OCI-LY1 (cell line): ENCODE data around the gene RSBN1L.
A peak's percentile ranks its signal among the peaks of the same experiment; 100 is the strongest.
"Not testable (repeated sequence)": the region's sequence is repeated elsewhere in the genome, so short reads cannot be mapped to it uniquely, and the experiment has no call there.

Source experiments
- H2AFZ ChIP-seq: fragments of 200-600 bp; sonication (generic), shearing (Covaris generic); 2 replicates; pipeline ENCODE4 v1.6.0; 2014; ENCODE audit warnings: antibody characterized with exemption, mild to moderate bottlenecking, low read length
- H3F3A ChIP-seq: fragments of 200-600 bp; sonication (generic), shearing (Covaris generic); 2 replicates; pipeline ENCODE4 v1.6.0; 2014; ENCODE audit warnings: mild to moderate bottlenecking, antibody characterized with exemption, low read length, moderate library complexity; ENCODE audit not compliant: insufficient read depth
- H3K27ac ChIP-seq: fragments of 200-600 bp; sonication (generic); 2 replicates; pipeline ENCODE4 v1.5.1; 2014; ENCODE audit warnings: low read length, mixed run types, mild to moderate bottlenecking, low read depth; ENCODE audit not compliant: poor library complexity, severe bottlenecking
- H3K27me3 ChIP-seq: fragments of 200-600 bp; sonication (generic); 2 replicates; pipeline ENCODE4 v1.6.0; 2014; ENCODE audit warnings: antibody characterized with exemption, mild to moderate bottlenecking, low read length, moderate library complexity; ENCODE audit not compliant: insufficient read depth
- H3K36me3 ChIP-seq: fragments of 200-600 bp; sonication (generic); 2 replicates; pipeline ENCODE4 v1.6.1; 2014; ENCODE audit warnings: mild to moderate bottlenecking, antibody characterized with exemption, low read length, moderate library complexity, mixed read lengths; ENCODE audit not compliant: insufficient read depth
- H3K4me1 ChIP-seq: fragments of 200-600 bp; sonication (generic); 2 replicates; pipeline ENCODE4 v1.5.1; 2014; ENCODE audit warnings: mild to moderate bottlenecking, low read length, moderate library complexity; ENCODE audit not compliant: insufficient read depth, severe bottlenecking
- H3K4me2 ChIP-seq: fragments of 200-600 bp; sonication (generic), shearing (Covaris generic); 2 replicates; pipeline ENCODE4 v1.6.1; 2014; ENCODE audit warnings: low read length
- H3K4me3 ChIP-seq: fragments of 200-600 bp; sonication (generic); 2 replicates; pipeline ENCODE4 v1.5.1; 2014; ENCODE audit warnings: low read length, low read depth, mild to moderate bottlenecking, mixed read lengths; ENCODE audit not compliant: poor library complexity, severe bottlenecking
- H3K79me2 ChIP-seq: fragments of 200-600 bp; shearing (Covaris generic); 2 replicates; pipeline ENCODE4 v1.6.1; 2016; ENCODE audit warnings: mixed run types, low read length, mixed read lengths; ENCODE audit not compliant: insufficient read depth
- H3K9ac ChIP-seq: fragments of 200-600 bp; sonication (generic), shearing (Covaris generic); 2 replicates; pipeline ENCODE4 v1.6.1; 2014; ENCODE audit warnings: mild to moderate bottlenecking, low read length, mixed read lengths
- H3K9me2 ChIP-seq: fragments of 200-600 bp; sonication (generic), shearing (Covaris generic); 2 replicates; pipeline ENCODE4 v1.6.1; 2014; ENCODE audit warnings: low read depth, mild to moderate bottlenecking, low read length, mixed read lengths
- H3K9me3 ChIP-seq: fragments of 200-600 bp; shearing (Covaris generic); 2 replicates; pipeline ENCODE4 v1.6.1; 2014; ENCODE audit warnings: low read length, mixed read lengths
- H4K20me1 ChIP-seq: fragments of 200-600 bp; sonication (generic), shearing (Covaris generic); 2 replicates; pipeline ENCODE4 v1.6.0; 2016; ENCODE audit warnings: mild to moderate bottlenecking, low read length; ENCODE audit not compliant: insufficient read depth
- EZH2 ChIP-seq: fragments of 200-600 bp; sonication (generic), shearing (Covaris generic); IDR thresholded peaks from 2 replicates; pipeline ENCODE4 v1.8.0; 2017; ENCODE audit warnings: borderline replicate concordance, mixed run types, mild to moderate bottlenecking, antibody characterized with exemption, low read length, moderate library complexity, mixed read lengths
- TF ChIP-seq, protein P1 (sequence below): fragments of 200-600 bp; sonication (generic), shearing (Covaris generic); IDR thresholded peaks from 2 replicates; pipeline ENCODE4 v1.5.1; 2017; ENCODE audit warnings: mild to moderate bottlenecking, antibody characterized with exemption, low read length, moderate library complexity, mixed read lengths

The RSBN1L gene

DNA sequence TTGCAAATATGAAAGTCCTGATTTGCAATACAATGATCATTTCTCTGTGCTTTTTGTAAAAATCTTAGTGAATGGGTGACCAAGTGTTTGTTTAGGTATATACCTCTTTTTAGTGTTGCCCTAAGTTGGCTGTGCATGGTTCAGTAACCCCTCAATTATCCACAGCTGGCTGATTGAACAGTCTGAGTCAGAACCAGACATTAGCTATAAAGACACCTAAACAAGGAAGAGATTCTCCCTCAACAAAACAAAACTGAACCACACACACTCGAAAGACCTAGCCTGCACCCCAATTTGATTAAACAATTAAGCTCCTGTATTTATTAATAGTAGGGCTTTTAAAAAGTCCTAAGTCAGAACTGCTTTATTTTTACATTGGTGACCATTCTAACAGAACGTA lies 2.8 kb downstream of the RSBN1L start:
- H3K27me3 ChIP-seq, result no peaks in the 10 kb centered on the region
- no peaks in the 10 kb centered on the region for H3K9me2 ChIP-seq
- H3K9me3 ChIP-seq, result no peaks in the 10 kb centered on the region
- H3F3A ChIP-seq, result no peaks in the 10 kb centered on the region
- peak overlapping the region; percentile 80 for H3K4me3 ChIP-seq
- H3K9ac ChIP-seq, result peak overlapping the region; percentile 82
- H3K27ac ChIP-seq, result peak overlapping the region; percentile 11
- H3K36me3 ChIP-seq, result peaks cover 26% of the 10 kb centered on the region
- H3K79me2 ChIP-seq, result peaks cover 90% of the 10 kb centered on the region
- TF ChIP-seq, protein P1, sequence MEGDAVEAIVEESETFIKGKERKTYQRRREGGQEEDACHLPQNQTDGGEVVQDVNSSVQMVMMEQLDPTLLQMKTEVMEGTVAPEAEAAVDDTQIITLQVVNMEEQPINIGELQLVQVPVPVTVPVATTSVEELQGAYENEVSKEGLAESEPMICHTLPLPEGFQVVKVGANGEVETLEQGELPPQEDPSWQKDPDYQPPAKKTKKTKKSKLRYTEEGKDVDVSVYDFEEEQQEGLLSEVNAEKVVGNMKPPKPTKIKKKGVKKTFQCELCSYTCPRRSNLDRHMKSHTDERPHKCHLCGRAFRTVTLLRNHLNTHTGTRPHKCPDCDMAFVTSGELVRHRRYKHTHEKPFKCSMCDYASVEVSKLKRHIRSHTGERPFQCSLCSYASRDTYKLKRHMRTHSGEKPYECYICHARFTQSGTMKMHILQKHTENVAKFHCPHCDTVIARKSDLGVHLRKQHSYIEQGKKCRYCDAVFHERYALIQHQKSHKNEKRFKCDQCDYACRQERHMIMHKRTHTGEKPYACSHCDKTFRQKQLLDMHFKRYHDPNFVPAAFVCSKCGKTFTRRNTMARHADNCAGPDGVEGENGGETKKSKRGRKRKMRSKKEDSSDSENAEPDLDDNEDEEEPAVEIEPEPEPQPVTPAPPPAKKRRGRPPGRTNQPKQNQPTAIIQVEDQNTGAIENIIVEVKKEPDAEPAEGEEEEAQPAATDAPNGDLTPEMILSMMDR, result no peak
- no peak for TF ChIP-seq EZH2
- H4K20me1 ChIP-seq, result peaks cover 4% of the 10 kb centered on the region; the same call in 1 of the 2 replicates
- peak overlapping the region; percentile 82 for H3K4me2 ChIP-seq
- peaks cover 56% of the 10 kb centered on the region for H3K4me1 ChIP-seq
- no peak overlapping the region for H2AFZ ChIP-seq

DNA sequence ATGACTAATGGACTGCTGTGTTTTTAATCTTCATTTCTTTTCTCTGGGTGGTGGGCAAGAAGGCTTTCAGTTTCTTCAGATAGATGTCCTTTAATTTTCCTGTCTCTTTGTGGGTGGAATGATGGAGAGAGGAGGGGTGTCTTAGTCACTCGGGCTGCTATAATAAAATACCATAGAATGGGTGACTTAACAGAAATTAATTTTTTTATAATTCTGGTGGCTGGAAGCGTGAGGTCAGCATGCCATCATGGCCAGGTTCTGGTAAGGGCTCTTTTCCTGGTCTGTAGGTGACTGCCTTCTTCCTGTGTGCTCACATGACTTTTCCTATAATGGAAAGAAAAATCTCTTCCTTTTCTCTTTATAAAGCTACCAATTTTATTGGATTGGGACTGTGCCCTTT lies 6.3 kb downstream of the RSBN1L start:
- Histone ChIP-seq H3K27ac (no peak overlapping the region), H3K4me1 (peaks cover 49% of the 10 kb centered on the region), H3K27me3 (no peaks in the 10 kb centered on the region), H2AFZ (no peak overlapping the region), H3K9me2 (no peaks in the 10 kb centered on the region), H3F3A (no peaks in the 10 kb centered on the region), H3K79me2 (peaks cover 100% of the 10 kb centered on the region), H3K9me3 (no peaks in the 10 kb centered on the region), H3K4me2 (no peak overlapping the region; the same call in 1 of the 2 replicates), H3K36me3 (peaks cover 40% of the 10 kb centered on the region), H3K9ac (no peak overlapping the region), H3K4me3 (no peak overlapping the region), H4K20me1 (peaks cover 4% of the 10 kb centered on the region; the same call in 1 of the 2 replicates)
- TF ChIP-seq, protein P1, result no peak
- no peak for TF ChIP-seq EZH2

DNA sequence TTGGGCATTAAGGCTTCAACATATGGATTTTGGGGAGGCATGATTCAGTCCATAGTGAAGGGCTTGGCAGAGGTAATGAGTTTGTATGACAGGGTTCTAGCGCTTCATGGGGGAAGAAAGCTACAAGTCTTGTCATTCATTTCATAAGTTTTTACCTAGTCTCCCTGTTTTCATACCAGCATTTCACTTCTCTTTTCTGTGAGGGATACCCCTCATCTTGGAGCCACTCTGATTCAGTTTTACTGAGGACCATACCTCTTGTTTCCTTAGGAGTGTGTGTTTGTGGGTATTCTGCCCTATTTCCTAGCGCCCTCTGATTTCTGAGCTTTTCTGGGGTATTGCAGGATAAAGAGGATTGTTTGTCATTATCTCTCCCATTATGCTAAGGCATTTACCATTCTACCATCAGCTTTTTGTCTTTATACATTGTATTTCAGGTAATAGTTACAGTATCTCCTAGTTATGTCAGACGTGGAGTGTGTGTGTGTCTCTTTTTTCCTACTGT lies 6.8 kb downstream of the RSBN1L start:
- H2AFZ ChIP-seq, result no peak overlapping the region
- no peaks in the 10 kb centered on the region for H3F3A ChIP-seq
- peaks cover 4% of the 10 kb centered on the region; the same call in 1 of the 2 replicates for H4K20me1 ChIP-seq
- H3K79me2 ChIP-seq, result peaks cover 100% of the 10 kb centered on the region
- H3K4me2 ChIP-seq, result no peak overlapping the region; the same call in 1 of the 2 replicates
- no peaks in the 10 kb centered on the region for H3K27me3 ChIP-seq
- no peak for TF ChIP-seq EZH2
- TF ChIP-seq, protein P1, result no peak; the same call in 1 of the 2 replicates
- peaks cover 45% of the 10 kb centered on the region for H3K36me3 ChIP-seq
- no peak overlapping the region for H3K27ac ChIP-seq
- no peak overlapping the region for H3K4me3 ChIP-seq
- H3K9ac ChIP-seq, result no peak overlapping the region
- no peaks in the 10 kb centered on the region for H3K9me2 ChIP-seq
- peaks cover 47% of the 10 kb centered on the region for H3K4me1 ChIP-seq
- H3K9me3 ChIP-seq, result no peaks in the 10 kb centered on the region

DNA sequence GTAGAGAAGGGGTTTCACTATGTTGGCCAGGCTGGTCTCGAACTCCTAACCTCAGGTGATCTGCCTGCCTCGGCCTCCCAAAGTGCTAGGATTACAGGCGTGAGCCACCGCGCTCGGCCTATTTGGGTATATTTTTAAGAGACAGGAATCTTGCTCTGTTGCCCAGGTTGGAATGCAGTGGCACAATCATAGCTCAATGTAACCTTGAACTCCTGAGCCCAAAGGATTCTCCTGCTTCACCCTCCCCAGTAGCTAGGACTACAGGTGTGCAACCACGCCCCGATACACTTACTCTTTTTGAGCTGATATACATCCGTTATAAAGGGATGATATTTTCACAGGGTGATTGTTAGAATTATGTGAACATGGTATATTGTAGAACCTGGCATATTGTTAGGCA lies 7.4 kb downstream of the RSBN1L start:
- H3K9me3 ChIP-seq, H3K9ac ChIP-seq, H3K4me3 ChIP-seq, H3K27me3 ChIP-seq, H3F3A ChIP-seq, H3K9me2 ChIP-seq, H4K20me1 ChIP-seq, H3K4me2 ChIP-seq, H2AFZ ChIP-seq, H3K27ac ChIP-seq: not testable (repeated sequence)
- peaks cover 49% of the 10 kb centered on the region for H3K36me3 ChIP-seq
- peaks cover 100% of the 10 kb centered on the region for H3K79me2 ChIP-seq
- H3K4me1 ChIP-seq, result peaks cover 41% of the 10 kb centered on the region
